Stimulated activated effector memory CD8-positive, alpha-beta T cell treated with anti-CD3 and anti-CD28 coated beads, Interleukin-12 subunit alpha, Interleukin-12 subunit beta, amount 100 ng/mL, for 72 hours (primary cell): ENCODE results near the gene PTRH1.

ENCODE experiments used
- ATAC-seq: fragments of 150-1000 bp; cut with Tn5 transposase; 2 replicates; pipeline ENCODE4 v1.10.0; 2021
- DNase-seq, 2 donors: peaks; one replicate each; pipeline ENCODE4 v3.0.0; 2021 to 2022; ENCODE audit warnings: low spot score in 2 of 2
- H3K27ac Mint-ChIP-seq: one replicate; pipeline ENCODE4 v1.8.0; 2022; ENCODE audit warnings: mild to moderate bottlenecking, mixed read lengths
- H3K36me3 Mint-ChIP-seq: one replicate; pipeline ENCODE4 v1.8.0; 2022; ENCODE audit warnings: mild to moderate bottlenecking, mixed read lengths
- H3K4me1 Mint-ChIP-seq: one replicate; pipeline ENCODE4 v1.8.0; 2022; ENCODE audit warnings: mixed read lengths
- H3K4me3 Mint-ChIP-seq: one replicate; pipeline ENCODE4 v1.8.0; 2022; ENCODE audit warnings: mild to moderate bottlenecking, mixed read lengths
- H3K9me3 Mint-ChIP-seq: one replicate; pipeline ENCODE4 v1.8.0; 2022; ENCODE audit warnings: mixed read lengths

Gene PTRH1

DNA sequence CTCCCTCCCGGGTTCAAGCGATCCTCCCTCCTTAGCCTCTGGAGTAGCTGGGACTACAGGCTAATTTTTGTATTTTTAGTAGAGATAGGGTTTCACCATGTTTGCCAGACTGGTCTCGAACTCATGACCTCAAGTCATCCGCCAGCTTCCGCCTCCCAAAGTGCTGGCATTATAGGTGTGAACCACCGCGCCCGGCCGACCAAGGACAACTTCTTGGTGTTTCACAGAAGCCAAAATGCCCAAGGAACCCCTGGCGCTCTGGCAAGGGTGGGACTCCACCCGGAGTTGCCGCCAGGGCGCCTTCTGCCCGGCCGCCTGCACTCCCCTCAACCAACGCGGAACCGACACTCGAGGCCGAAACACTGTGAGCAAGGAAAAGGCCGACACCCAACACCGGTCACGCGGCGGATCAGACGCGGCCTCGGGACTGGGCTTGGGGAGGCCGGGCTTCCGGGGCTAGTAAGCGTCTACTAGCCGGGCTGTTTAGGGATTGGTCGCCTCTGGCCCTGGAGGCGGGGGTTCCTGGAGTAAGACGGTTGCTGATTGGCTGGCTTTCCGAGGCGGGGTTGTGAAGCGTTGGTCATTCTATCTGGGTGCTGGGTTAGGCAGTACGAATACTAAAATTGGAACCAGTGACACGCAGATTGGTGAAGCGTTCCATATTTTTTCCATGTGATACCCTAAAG is 16.3 kb downstream of the PTRH1 start:
- no peaks in the 10 kb centered on the region for H3K9me3 Mint-ChIP-seq
- DNase-seq (peak; percentile 78 to 93), ATAC-seq (peak; percentile 99)
- peak overlapping the region; percentile 74 for H3K4me3 Mint-ChIP-seq
- H3K36me3 Mint-ChIP-seq = peaks cover 7% of the 10 kb centered on the region
- peak overlapping the region; percentile 91 for H3K27ac Mint-ChIP-seq
- H3K4me1 Mint-ChIP-seq = peaks cover 22% of the 10 kb centered on the region

- DNase-seq (no peak), ATAC-seq (no peak)
- Mint-ChIP-seq H3K27ac (no peak overlapping the region), H3K36me3 (peaks cover 7% of the 10 kb centered on the region), H3K4me1 (peaks cover 22% of the 10 kb centered on the region), H3K4me3 (peak overlapping the region; percentile 74), H3K9me3 (no peaks in the 10 kb centered on the region)
These were observed 17.1 kb downstream of the PTRH1 start for GRCh38 chr9:127698386-127698785.

- no peak for ATAC-seq
- DNase-seq = no peak
- no peak overlapping the region for H3K27ac Mint-ChIP-seq
- H3K4me1 Mint-ChIP-seq = peaks cover 22% of the 10 kb centered on the region
- no peak overlapping the region for H3K4me3 Mint-ChIP-seq
- H3K9me3 Mint-ChIP-seq = no peaks in the 10 kb centered on the region
- peaks cover 14% of the 10 kb centered on the region for H3K36me3 Mint-ChIP-seq
These were observed 17.9 kb downstream of the PTRH1 start for GRCh38 chr9:127697575-127697974.

DNA sequence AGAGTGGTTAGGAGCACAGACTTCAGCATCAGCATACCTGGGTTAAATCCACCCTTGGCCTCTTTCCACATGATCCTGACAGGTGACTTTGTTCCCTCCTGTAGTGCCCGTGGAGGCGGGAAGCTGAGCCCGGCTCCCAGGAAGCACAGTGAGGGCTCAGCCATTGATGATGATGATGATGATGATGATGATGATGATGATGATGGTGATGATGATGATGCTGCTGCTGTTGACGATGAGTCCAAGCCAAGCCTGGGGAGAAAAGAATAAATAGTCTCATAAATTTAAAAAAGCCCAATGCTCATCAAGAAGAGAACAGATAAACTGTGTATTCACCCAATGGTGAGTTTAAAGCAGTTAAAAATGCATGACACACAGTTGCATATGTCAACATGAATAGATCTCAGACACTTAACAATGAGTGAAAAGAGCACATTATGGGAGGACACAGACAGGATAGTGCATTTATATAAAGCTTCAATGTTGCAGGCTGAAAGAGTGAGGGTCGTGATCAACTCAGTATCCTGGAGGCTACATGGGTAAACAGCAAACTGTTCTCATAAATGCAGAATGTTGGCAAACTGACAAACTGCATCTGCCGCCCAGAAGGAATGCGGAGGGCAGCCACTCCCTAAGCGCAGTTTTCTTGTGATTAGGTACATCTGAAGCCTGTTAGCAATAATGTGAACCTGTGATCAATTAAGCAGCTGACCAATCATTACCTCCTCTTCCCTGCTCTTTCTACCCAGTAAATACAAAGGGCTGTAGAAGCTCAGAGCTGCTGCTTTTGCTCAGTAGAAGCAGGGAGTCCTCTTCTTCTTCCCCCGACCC is 20.4 kb downstream of the PTRH1 start:
- H3K4me1 Mint-ChIP-seq = peaks cover 12% of the 10 kb centered on the region
- DNase-seq (no peak), ATAC-seq (no peak)
- H3K27ac Mint-ChIP-seq = no peak overlapping the region
- H3K9me3 Mint-ChIP-seq = no peaks in the 10 kb centered on the region
- peaks cover 20% of the 10 kb centered on the region for H3K36me3 Mint-ChIP-seq
- H3K4me3 Mint-ChIP-seq = no peak overlapping the region

DNA sequence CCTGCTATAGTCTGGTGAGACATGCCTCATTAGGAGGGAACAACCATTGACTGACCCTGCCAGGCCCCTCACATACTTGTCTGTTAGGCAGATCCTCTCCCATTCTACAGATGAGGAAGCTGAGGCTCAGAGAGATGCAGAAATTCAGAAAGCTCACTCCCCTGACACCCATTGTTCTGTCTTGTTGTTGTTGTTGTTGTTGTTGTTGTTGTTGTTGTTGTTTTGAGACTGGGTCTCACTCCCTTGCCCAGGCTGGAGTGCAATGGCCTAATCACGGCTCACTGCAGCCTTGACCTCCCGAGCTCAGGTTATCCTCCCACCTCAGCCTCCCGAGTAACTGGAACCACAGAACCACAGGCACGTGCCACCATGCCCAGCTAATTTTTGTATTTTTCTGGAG is 21.8 kb downstream of the PTRH1 start:
- H3K36me3 Mint-ChIP-seq = peaks cover 13% of the 10 kb centered on the region

GRCh38 chr9:127693143-127693542 is 22.3 kb downstream of the PTRH1 start:
- no peak overlapping the region for H3K4me3 Mint-ChIP-seq
- H3K27ac Mint-ChIP-seq = no peak overlapping the region
- DNase-seq (no peak), ATAC-seq (no peak)
- H3K4me1 Mint-ChIP-seq = no peaks in the 10 kb centered on the region
- H3K9me3 Mint-ChIP-seq = no peaks in the 10 kb centered on the region
- peaks cover 13% of the 10 kb centered on the region for H3K36me3 Mint-ChIP-seq

More for the DNA sequence above, 21.8 kb downstream of the PTRH1 start:
- DNase-seq (no peak), ATAC-seq (no peak)
- no peak overlapping the region for H3K27ac Mint-ChIP-seq
- H3K4me3 Mint-ChIP-seq = no peak overlapping the region
- H3K9me3 Mint-ChIP-seq = no peaks in the 10 kb centered on the region
- H3K4me1 Mint-ChIP-seq = no peaks in the 10 kb centered on the region

- Mint-ChIP-seq H3K4me1 (no peaks in the 10 kb centered on the region), H3K27ac (no peak overlapping the region), H3K9me3 (no peaks in the 10 kb centered on the region), H3K4me3 (no peak overlapping the region), H3K36me3 (peaks cover 13% of the 10 kb centered on the region)
- DNase-seq (no peak), ATAC-seq (no peak)
These were observed 23.4 kb downstream of the PTRH1 start for GRCh38 chr9:127692071-127692470.

- H3K27ac Mint-ChIP-seq = no peak overlapping the region
- ATAC-seq (no peak), DNase-seq (no peak)
- H3K4me3 Mint-ChIP-seq = no peak overlapping the region
- H3K36me3 Mint-ChIP-seq = peaks cover 13% of the 10 kb centered on the region
- H3K4me1 Mint-ChIP-seq = no peaks in the 10 kb centered on the region
- no peaks in the 10 kb centered on the region for H3K9me3 Mint-ChIP-seq
These were observed 24.7 kb downstream of the PTRH1 start for GRCh38 chr9:127690735-127691134.

- Mint-ChIP-seq H3K4me1 (no peaks in the 10 kb centered on the region), H3K9me3 (no peaks in the 10 kb centered on the region), H3K4me3 (no peak overlapping the region), H3K36me3 (peaks cover 13% of the 10 kb centered on the region), H3K27ac (no peak overlapping the region)
- ATAC-seq (no peak), DNase-seq (no peak)
These were observed 26.0 kb downstream of the PTRH1 start for GRCh38 chr9:127689329-127690000.

DNA sequence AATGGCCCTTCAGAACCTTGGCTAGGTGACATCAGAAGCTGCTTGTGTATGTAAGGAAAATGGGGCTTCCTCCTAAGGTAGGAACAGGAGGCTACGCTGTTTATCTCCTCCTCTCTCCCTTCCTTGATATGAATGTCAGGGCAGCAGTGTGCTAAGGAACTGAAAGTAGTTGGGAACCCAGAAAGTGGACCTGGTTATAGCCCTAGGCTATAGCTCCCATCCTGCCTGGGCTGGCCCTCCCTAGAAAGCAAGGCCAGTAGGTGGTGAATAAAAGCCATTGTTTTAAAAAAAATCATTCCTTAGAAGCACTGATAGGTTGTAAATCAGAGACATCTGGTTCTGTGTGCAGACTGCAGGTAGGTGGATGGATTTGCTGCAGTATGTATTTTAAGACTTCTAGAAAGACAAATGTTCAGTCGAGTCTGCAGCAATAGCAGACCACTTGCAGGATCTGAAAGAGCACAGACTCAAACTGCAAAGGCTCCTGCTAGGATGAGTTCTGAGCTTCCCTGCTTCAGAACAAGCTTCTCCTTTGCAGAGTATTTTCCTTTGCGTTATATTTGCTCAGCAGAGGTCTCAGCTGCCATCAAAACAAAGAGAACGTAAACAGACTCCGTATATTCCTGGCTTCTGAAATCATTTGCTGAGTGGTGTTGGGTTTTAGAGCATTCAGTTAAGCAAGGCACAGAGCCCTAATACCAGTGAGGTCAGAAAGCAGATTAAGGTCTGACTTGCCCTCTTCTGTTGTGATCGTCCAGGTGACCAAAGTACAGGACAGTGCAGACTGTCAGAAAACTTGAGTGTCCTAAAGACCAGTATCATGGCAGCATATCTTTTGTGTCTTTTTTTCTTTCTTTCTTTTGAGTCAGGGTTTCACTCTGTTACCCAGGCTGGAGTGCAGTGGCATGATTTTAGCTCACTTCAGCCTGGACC is 28.7 kb downstream of the PTRH1 start:
- no peaks in the 10 kb centered on the region for H3K9me3 Mint-ChIP-seq
- no peak overlapping the region for H3K27ac Mint-ChIP-seq
- no peak overlapping the region for H3K4me3 Mint-ChIP-seq
- no peaks in the 10 kb centered on the region for H3K36me3 Mint-ChIP-seq
- H3K4me1 Mint-ChIP-seq = no peaks in the 10 kb centered on the region
- ATAC-seq (no peak), DNase-seq (no peak)

DNA sequence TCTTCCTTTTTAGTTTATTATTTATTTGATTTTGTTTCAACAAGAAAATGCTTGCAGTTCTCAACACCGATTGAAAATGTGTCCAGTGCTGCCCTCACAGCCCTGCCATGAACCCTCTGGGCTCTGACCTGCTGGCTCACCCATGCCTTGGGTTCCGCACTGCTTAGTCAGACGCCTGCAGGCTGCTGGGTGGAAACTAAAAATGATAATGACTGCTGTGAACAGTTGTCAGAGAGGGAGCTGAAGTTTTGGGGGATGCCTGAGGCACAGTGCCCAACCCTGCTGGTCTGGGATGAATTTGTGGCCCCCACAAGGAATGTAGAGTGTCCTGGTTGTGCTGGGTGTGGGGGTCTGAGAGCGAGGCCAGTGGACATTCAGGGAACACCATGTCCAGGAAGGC is 30.9 kb downstream of the PTRH1 start:
- DNase-seq (no peak), ATAC-seq (no peak)
- Mint-ChIP-seq H3K4me1 (no peaks in the 10 kb centered on the region), H3K9me3 (no peaks in the 10 kb centered on the region), H3K36me3 (no peaks in the 10 kb centered on the region), H3K4me3 (no peak overlapping the region), H3K27ac (no peak overlapping the region)

DNA sequence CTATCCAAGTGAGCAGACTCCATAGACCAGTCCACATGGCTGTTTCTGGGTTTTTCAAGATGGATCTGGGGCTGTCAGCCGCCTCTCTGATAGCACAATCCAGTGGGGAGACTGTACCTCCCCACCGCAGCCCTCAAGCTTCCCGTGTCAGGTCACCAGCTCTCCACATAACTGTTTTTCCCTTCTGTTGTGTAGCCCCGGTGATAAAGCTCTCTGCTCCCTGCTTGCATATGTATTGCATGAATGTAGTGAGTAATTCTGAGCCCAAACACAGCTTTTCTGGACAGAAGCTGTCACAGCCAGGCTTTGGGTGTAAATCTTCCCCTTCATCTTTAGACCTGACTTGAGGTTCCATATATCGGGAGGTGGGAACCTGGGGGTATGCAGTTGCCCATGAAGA is 31.7 kb downstream of the PTRH1 start:
- no peak overlapping the region for H3K4me3 Mint-ChIP-seq
- H3K9me3 Mint-ChIP-seq = no peaks in the 10 kb centered on the region
- H3K27ac Mint-ChIP-seq = peak overlapping the region; percentile 15
- ATAC-seq (no peak), DNase-seq (no peak)
- no peaks in the 10 kb centered on the region for H3K4me1 Mint-ChIP-seq
- no peaks in the 10 kb centered on the region for H3K36me3 Mint-ChIP-seq

GRCh38 chr9:127682351-127683136 is 32.9 kb downstream of the PTRH1 start:
- Mint-ChIP-seq H3K4me3 (no peak overlapping the region), H3K36me3 (no peaks in the 10 kb centered on the region), H3K4me1 (no peaks in the 10 kb centered on the region), H3K27ac (no peak overlapping the region), H3K9me3 (no peaks in the 10 kb centered on the region)
- no peak for DNase-seq
- ATAC-seq = no peak

DNA sequence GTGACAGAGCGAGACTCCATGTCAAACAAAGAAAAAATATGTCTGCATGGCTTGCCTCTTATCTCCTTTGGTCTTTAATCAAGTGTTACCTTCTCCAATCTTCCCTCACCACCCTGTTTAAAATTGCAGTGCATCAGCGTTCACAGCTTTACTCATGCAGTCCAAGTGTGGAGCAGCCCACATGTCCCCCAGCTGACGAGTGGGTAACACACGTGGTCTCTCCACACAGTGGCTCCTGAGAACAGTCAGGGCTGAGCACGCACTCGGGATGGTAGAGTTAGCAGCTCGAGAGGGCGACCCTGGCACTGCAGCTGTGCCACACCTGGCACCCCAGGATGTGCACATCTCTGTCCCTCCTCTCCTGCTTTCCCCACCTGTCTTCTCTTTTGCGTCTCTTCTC is 34.6 kb downstream of the PTRH1 start:
- H3K27ac Mint-ChIP-seq = no peak overlapping the region
- H3K4me1 Mint-ChIP-seq = no peaks in the 10 kb centered on the region
- ATAC-seq (no peak), DNase-seq (no peak)
- no peaks in the 10 kb centered on the region for H3K9me3 Mint-ChIP-seq
- no peak overlapping the region for H3K4me3 Mint-ChIP-seq
- H3K36me3 Mint-ChIP-seq = no peaks in the 10 kb centered on the region
